HG03175 (cell line): Measurements from ENCODE around the gene C8B.

Experiments
- ATAC-seq: cut with Tn5 transposase; IDR thresholded peaks from one replicate; pipeline ENCODE4 v1.9.1; 2021; ENCODE audit warnings: mild to moderate bottlenecking, moderate library complexity; ENCODE audit not compliant: unreplicated experiment

Gene C8B

GRCh38 chr1:56905667-56906066, 60.1 kb downstream of the C8B start:
- ATAC-seq: no peak

- ATAC-seq: no peak
These were observed 61.0 kb downstream of the C8B start for GRCh38 chr1:56904663-56905397.

- no peak for ATAC-seq
These were observed 62.0 kb downstream of the C8B start for GRCh38 chr1:56903778-56904177.

- ATAC-seq: no peak
These were observed 64.1 kb downstream of the C8B start for GRCh38 chr1:56901716-56902115.

- ATAC-seq: no peak
These were observed 66.9 kb downstream of the C8B start for GRCh38 chr1:56898879-56899278.

- no peak for ATAC-seq
These were observed 67.8 kb downstream of the C8B start for GRCh38 chr1:56898005-56898373.

GRCh38 chr1:56897150-56898004, 68.4 kb downstream of the C8B start:
- ATAC-seq: no peak

- ATAC-seq: no peak
These were observed 71.8 kb downstream of the C8B start for GRCh38 chr1:56894014-56894413.

GRCh38 chr1:56890229-56890628, 75.6 kb downstream of the C8B start:
- no peak for ATAC-seq

GRCh38 chr1:56881417-56881816, 84.4 kb downstream of the C8B start:
- no peak for ATAC-seq

GRCh38 chr1:56880774-56881173, 85.0 kb downstream of the C8B start:
- no peak for ATAC-seq
